DOHH2 (cell line): ENCODE measurements around the gene MYCBP2.
A peak's percentile ranks its signal among the peaks of the same experiment; 100 is the strongest.

Experiments
- CTCF ChIP-seq: fragments of 200-600 bp; sonication (generic); IDR thresholded peaks from one replicate; pipeline ENCODE4 v1.5.1; 2014; ENCODE audit warnings: antibody characterized with exemption, mild to moderate bottlenecking, low read depth, low read length; ENCODE audit not compliant: poor library complexity, severe bottlenecking
- EZH2phosphoT487 ChIP-seq: fragments of 200-600 bp; sonication (generic); IDR thresholded peaks from 2 replicates; pipeline ENCODE4 v1.6.1; 2017; ENCODE audit warnings: borderline replicate concordance, mild to moderate bottlenecking, antibody characterized with exemption, low read length, moderate library complexity, mixed read lengths

- TF ChIP-seq CTCF (peak; percentile 64), EZH2phosphoT487 (no peak)
Measured at GRCh38 chr13:77002590-77003190, 324.2 kb downstream of the MYCBP2 start.
